IMR-90 (cell line): ENCODE data around the gene IGFBP5. TPM values are rescaled to one million over a fixed set of nuclear protein-coding genes. Genes with fewer than 3 reads are reported as not detected.

Experiments used
- RAD21 ChIP-seq: IDR thresholded peaks from 2 replicates; pipeline ENCODE4 v1.6.1; 2012; ENCODE audit warnings: low read length, improper control_type of control experiment
- SMC3 ChIP-seq: fragments of 150-350 bp; IDR thresholded peaks from 2 replicates; pipeline ENCODE4 v1.6.1; 2016; ENCODE audit warnings: low read depth, mild to moderate bottlenecking, antibody characterized with exemption, low read length, moderate library complexity
- USF2 ChIP-seq: fragments of 150-350 bp; IDR thresholded peaks from 2 replicates; pipeline ENCODE4 v1.6.1; 2017; ENCODE audit warnings: mild to moderate bottlenecking, antibody characterized with exemption, low read length, low read depth
- polyA plus RNA-seq, 3 experiments: library from polyadenylated mRNA; depleted of rRNA; stranded (reverse); fragments of >200 nt; gene quantifications; 2 replicates each; pipeline ENCODE4 v1.2.3, GENCODE V29; 2012; ENCODE audit warnings: low replicate concordance in 1 of 3
- total RNA-seq: library from RNA; depleted of rRNA; stranded (reverse); fragments of >200 nt; gene quantifications from 2 replicates; pipeline ENCODE4 v1.2.3, GENCODE V29; 2012

The IGFBP5 gene
- total and polyA plus RNA-seq, 2 of the 4 experiments (the other 2 are of a cell fraction) = 392 to 1,339 TPM

- TF ChIP-seq USF2 (peak; percentile 77), SMC3 (peak; percentile 67), RAD21 (peak; percentile 76)
Observed at GRCh38 chr2:216696751-216697560, 1.6 kb upstream of the IGFBP5 start (continued).
